Stimulated activated naive CD8-positive, alpha-beta T cell treated with anti-CD3 and anti-CD28 coated beads, Interleukin-15, Interleukin-2, amounts not matched to agents 100 U/mL and 50 U/mL, for 24 hours (primary cell): ENCODE results near the gene ZDHHC8.

Experiments
- ATAC-seq: fragments of 150-1000 bp; cut with Tn5 transposase; one replicate; pipeline ENCODE4 v1.10.0; 2021
- DNase-seq: peaks from one replicate; pipeline ENCODE4 v3.0.0; 2021

Gene ZDHHC8

DNA sequence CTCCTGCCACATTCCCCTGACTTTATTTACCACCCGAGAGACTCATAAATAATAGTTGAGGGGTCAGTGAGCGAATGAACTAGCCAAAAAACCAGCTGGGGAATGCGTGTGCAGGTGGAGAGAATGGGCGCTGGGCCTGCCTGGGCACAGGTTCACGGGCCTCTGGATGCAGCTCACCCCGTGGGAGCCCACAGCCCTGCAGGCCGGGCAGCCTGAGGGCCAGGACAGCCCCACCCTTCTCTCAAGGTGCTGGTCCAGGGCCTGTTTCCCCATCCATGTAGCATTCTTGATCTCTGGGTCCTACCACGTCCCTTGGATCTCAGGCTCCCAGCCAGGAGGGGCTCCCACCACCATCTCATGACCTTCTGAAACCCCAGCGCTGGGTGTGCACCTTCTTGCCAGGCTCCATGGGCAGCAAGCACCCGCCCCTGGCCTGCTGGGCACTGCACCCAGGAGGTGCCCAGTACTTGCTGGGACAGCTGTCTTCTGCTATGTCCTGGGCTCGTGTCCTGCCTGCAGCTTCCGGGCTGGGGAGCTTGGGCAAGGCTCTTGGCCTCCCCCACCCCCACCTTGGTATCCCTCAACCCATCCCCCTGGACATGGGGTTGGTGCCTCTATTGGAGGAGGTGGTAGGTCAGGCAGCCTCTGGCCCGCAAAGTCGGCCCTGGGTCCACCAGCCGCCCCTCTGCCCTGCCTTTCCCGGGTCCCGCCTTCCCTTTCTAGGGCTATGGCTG lies 62.3 kb downstream of the ZDHHC8 start:
- ATAC-seq: no peak
- no peak for DNase-seq

DNA sequence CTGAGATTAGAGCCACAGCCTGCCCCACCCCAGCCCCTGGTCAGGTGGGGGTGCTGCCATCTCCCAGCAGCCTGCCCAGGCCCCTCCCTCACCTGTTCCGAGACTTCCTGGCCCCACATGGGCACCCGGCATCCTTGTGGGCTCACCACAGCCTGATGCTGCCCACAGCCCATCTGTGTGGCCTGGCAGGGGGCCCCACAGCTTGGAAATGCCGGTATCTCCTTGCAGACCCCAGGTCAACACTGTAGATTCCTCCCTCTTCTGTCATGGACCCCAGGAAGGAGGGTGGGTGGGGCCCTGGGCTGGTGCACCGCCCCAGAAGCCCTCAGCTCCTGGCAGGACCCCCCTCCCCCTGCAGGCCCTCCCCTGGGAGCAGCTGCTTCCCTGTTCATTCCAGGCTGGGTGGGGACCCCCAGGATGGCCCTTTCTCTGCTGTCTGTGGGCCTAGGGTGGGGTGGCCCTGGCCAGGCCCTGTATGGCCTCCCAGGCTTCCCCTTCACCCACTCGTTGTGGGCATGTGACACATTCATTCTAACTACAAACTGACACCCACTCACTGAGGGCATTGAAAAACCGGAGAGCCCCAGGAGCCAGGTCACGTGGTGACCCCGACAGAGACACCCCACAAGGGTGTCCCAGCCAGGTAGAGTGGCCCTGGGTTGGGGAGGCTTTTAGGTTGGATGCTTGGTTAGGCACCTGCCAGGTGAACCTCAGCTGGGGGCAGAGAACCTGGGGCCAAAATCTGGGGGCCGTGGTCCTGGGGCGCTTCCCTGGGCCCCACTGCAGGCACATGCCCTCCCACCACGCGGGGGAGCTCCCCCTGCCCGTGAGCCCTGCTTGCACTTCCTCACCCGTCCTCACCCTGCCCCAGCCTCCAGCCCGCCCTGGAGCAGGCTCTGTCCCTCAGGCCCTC lies 63.3 kb downstream of the ZDHHC8 start:
- no peak for DNase-seq
- no peak for ATAC-seq

DNA sequence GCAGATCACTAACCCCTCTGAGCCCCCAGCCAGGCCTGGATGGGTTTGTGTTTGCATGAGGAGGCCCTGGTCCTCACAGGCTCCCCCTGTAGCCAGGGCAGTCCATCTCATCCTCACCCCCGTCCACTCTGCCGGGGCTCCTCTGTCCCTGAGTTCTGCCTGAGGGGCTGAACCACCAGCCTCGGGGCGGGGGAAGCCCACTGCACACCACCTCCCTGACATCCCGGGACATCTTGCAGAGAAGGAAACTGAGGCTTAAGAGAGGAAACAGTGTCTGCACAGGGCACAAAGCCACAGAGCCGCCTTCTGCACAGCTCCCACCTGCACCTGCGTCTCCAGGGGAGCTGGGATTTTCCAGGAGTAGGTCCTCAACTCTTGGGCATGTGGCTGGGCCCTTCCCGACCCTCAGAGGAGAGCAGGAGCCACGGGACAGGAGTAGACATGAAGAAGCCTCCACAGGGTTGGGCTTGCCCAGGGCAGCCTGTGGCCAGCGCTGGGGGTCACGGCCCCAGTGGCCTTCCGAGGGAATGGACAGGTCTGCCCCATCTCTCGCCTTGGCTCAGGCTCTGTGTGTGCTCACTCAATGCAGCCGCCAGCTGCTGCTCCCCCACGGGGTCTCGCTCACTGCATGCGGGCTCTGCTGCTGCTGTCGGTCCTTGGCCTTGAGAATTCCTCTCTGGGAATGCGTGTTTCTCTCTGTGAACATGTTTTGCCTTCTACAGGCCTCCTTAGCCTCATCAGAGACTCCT lies 64.7 kb downstream of the ZDHHC8 start:
- ATAC-seq (no peak), DNase-seq (no peak)
